Colonic mucosa (tissue), 4 donors: Measurements from ENCODE around the gene UGGT2. TPM values are rescaled to one million over a fixed set of nuclear protein-coding genes. Genes with fewer than 3 reads are reported as not detected.

Experiments
- DNase-seq: peaks from one replicate; pipeline ENCODE4 v3.0.0-alpha.2; 2020
- H3K27ac ChIP-seq: fragments of 200-600 bp; one replicate; pipeline ENCODE4 v1.8.0; 2021
- H3K27me3 ChIP-seq: fragments of 200-600 bp; one replicate; pipeline ENCODE4 v1.8.0; 2021
- H3K36me3 ChIP-seq: fragments of 200-600 bp; one replicate; pipeline ENCODE4 v1.8.0; 2021
- H3K4me1 ChIP-seq: fragments of 200-600 bp; one replicate; pipeline ENCODE4 v1.8.0; 2021; ENCODE audit warnings: mild to moderate bottlenecking
- H3K4me3 ChIP-seq: fragments of 200-600 bp; one replicate; pipeline ENCODE4 v1.8.0; 2021
- H3K9ac ChIP-seq, 2 donors: one replicate each; pipeline ENCODE4 v1.7.0; 2013; ENCODE audit warnings: control low read depth in 2 of 2, low read depth in 2 of 2, low read length in 2 of 2
- H3K9me3 ChIP-seq: fragments of 200-600 bp; one replicate; pipeline ENCODE4 v1.8.0; 2021
- intact Hi-C: fragments of 100-400 bp; cut with DNase I; formaldehyde crosslinking; loops from one replicate; pipeline ENCODE4 v1.14.1; 2022
- total RNA-seq, 2 donors: library from RNA; stranded (reverse); fragmentation: NEBNext Ultra II Directional in 1 of 2; extraction: Animal tissue kit (Norgen Biotek cat#: 25700) in 1 of 2; gene quantifications; one replicate each; pipeline ENCODE4 v1.2.1, GENCODE V29; 2021
- TF ChIP-seq, protein P1 (sequence below): fragments of 200-600 bp; IDR thresholded peaks from one replicate; pipeline ENCODE4 v1.8.0; 2022; ENCODE audit warnings: antibody characterized with exemption, mild to moderate bottlenecking
- donor health status: healthy.
- donor health status: DM: no; HTN: no; CAD: no.
- donor health status: DM: no; HTN: no; CAD: no.

The UGGT2 gene
- total RNA-seq, 2 donors from 2014 or later, result 16.3 to 18.0 TPM

DNA sequence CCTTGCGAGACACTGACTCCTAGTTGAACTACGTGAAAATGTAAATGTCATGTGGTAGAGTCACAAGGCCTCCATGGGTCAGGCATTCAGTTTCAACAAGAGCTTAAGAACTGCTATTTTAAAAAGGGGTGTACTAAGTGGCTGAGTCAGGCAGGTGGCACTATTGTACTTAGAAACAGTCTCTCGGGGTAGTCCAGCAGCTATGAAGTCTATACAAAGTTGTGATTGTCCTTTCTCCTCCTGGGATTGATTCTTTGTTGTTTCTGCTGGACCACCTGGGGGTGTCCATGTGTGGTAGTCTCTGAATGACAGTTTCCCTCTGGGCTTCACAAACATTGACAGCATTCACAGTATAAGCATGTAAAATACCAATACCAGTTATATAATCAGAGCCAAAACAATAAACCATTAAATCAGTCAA is 33.0 kb downstream of the UGGT2 start:
- Histone ChIP-seq H3K4me3 (no peak overlapping the region), H3K27ac (peak overlapping the region; percentile 2), H3K36me3 (no peaks in the 10 kb centered on the region), H3K9me3 (no peaks in the 10 kb centered on the region), H3K27me3 (no peaks in the 10 kb centered on the region), H3K4me1 (no peaks in the 10 kb centered on the region), H3K9ac (no peak overlapping the region)
- DNase-seq, result peak; percentile 55
- TF ChIP-seq, protein P1, sequence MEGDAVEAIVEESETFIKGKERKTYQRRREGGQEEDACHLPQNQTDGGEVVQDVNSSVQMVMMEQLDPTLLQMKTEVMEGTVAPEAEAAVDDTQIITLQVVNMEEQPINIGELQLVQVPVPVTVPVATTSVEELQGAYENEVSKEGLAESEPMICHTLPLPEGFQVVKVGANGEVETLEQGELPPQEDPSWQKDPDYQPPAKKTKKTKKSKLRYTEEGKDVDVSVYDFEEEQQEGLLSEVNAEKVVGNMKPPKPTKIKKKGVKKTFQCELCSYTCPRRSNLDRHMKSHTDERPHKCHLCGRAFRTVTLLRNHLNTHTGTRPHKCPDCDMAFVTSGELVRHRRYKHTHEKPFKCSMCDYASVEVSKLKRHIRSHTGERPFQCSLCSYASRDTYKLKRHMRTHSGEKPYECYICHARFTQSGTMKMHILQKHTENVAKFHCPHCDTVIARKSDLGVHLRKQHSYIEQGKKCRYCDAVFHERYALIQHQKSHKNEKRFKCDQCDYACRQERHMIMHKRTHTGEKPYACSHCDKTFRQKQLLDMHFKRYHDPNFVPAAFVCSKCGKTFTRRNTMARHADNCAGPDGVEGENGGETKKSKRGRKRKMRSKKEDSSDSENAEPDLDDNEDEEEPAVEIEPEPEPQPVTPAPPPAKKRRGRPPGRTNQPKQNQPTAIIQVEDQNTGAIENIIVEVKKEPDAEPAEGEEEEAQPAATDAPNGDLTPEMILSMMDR, result peak; percentile 58
- intact Hi-C loops, result loop anchor here (10.0 kb wide), 1 partner anchor 55 kb away; no protein-coding TSS in a partner anchor

DNA sequence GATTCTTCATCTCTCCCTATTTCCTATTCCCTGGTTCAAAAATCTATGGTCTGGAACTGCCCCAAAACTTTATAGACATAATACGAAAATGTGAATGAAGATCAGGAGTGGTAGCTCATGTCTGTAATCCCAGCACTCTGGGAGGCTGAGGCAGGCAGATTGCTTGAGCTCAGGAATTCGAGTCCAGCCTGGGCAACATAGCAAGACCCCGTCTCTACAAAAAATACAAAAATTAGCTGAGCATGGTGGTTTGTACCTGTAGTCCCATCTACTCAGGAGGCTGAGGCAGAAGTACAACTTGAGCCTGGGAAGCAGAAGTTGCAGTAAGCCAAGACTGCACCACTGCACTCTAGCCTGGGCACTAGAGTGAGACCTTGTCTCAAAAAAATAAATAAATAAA is 35.1 kb downstream of the UGGT2 start:
- Histone ChIP-seq H3K4me3 (no peak overlapping the region), H3K9me3 (no peaks in the 10 kb centered on the region), H3K27me3 (no peaks in the 10 kb centered on the region), H3K36me3 (no peaks in the 10 kb centered on the region), H3K27ac (no peak overlapping the region), H3K9ac (no peak overlapping the region), H3K4me1 (no peaks in the 10 kb centered on the region)
- intact Hi-C loops, result loop anchor here (5.0 kb wide), 1 partner anchor 799 kb away; no protein-coding TSS in a partner anchor
- TF ChIP-seq, protein P1, result no peak
- no peak for DNase-seq

DNA sequence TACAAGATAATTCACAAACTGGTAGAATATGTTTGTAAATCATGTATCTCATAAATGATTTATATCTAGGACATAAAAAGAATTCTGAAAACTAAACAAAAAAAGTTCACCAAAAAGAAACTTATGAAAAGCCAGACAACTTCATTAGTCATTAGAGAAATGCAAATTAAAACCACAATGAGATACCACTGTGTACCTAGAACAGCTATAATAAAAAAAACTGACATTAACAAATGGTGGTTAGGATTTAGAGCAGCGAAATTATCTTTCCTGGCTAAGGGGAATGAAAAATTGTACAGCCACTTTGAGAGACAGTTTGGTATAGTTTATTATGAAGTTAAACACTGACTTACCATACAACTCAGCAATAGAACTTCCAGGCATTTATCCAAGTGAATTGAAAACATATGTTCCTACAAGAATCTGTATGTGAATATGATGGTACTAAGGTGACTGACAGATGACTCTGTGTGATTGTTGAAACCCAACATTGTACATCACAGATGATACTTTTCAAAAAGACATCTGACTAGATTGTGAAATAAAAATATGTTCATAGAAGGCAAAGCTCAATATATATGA is 41.8 kb downstream of the UGGT2 start:
- no peak for DNase-seq
- intact Hi-C loops, result no loop called here
- Histone ChIP-seq H3K27me3 (no peaks in the 10 kb centered on the region), H3K27ac (no peak overlapping the region), H3K4me1 (no peaks in the 10 kb centered on the region), H3K9ac (no peak overlapping the region), H3K9me3 (no peaks in the 10 kb centered on the region), H3K4me3 (no peak overlapping the region), H3K36me3 (no peaks in the 10 kb centered on the region)
- TF ChIP-seq, protein P1, result no peak

DNA sequence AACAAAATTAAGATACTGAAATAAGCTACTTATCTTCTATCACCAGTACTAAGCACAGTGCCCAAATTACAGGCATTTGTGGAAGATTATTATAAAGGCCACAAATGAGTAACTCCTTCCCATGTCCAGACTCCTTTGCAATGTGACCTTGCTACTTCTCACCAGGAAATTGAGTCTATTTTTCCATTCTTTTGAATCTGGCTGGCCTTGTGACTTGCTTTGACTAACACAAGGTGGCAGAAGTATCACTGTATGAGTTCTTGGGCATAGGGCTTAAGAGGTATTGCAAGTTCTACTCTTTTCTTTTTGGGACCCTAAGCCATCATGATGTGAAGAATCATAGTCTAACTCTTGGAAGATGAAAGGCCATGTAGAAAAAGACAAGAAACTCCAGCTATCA is 49.9 kb downstream of the UGGT2 start:
- DNase-seq, result no peak

DNA sequence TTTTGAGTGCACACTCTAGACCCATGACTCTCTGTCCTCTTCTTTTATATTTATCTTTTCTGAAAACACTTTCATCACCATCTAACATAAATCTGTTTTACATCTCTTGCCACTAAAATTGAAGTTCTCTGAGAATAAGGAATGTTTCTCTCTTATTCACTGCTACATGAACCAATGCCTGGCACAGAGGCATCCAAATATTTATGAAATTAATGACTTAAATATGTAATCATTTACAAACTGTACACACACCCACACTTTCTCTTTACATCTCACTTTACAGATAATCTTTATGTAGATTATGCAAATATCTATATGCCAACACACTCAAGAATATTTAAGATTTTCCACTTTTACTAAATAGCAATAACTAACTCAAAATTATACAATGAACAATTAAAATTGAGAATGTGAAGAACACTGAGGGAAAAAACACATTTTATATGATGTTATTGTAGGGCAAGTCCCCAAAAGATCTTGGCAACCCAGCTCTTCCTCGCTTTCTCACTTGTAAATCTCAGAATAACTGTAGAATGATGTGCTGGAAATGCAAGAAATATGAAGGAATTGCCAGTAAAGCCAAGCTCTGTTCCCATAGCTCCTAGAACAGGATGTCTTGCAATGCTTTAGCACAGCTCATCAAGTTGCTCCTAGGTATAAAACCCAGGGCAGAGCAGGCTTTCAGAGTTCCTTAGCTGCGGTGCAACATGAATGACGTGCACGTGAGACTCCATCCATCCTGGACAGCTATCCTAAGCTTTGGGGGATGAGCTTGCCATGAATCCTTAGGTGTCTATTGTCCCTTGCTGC is 50.7 kb downstream of the UGGT2 start:
- no peak for DNase-seq
- Histone ChIP-seq H3K9me3 (no peaks in the 10 kb centered on the region), H3K9ac (no peak overlapping the region), H3K27me3 (no peaks in the 10 kb centered on the region), H3K4me1 (no peaks in the 10 kb centered on the region), H3K27ac (no peak overlapping the region), H3K36me3 (no peaks in the 10 kb centered on the region), H3K4me3 (no peak overlapping the region)
- TF ChIP-seq, protein P1, result no peak
- intact Hi-C loops, result no loop called here

More for the DNA sequence above, 49.9 kb downstream of the UGGT2 start:
- no peak overlapping the region for H3K27ac ChIP-seq
- intact Hi-C loops, result no loop called here
- H3K9me3 ChIP-seq, result no peaks in the 10 kb centered on the region
- H3K4me1 ChIP-seq, result no peaks in the 10 kb centered on the region
- TF ChIP-seq, protein P1, result no peak
- no peaks in the 10 kb centered on the region for H3K27me3 ChIP-seq
- no peaks in the 10 kb centered on the region for H3K36me3 ChIP-seq
- H3K9ac ChIP-seq, result no peak overlapping the region
- H3K4me3 ChIP-seq, result no peak overlapping the region
